Suppressor macrophage treated with lipopolysaccharide for 4 hours (primary cell): ENCODE data around the gene ARSJ.

Source experiments
- DNase-seq: peaks from one replicate; pipeline ENCODE4 v3.0.0-alpha.2; 2020

ARSJ gene

DNA sequence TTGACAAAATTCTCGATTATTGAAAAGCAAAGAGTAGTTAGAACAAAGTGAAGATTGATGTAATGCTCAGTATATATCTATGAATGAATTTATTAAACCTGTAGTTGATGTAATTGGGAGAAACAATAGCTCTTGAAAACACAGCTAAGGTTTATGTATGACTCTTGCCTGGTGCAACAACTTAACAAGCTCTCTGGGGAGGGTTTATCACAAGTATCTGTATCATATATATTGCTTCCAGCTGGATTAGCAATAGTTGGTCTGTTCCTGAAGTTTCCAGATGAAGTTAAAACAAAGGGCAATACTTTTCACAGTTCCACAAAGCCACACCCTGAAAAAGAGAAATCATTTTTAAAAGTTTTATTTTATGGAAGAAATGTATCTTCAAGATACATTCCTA is 91.4 kb downstream of the ARSJ start:
- no peak for DNase-seq

DNA sequence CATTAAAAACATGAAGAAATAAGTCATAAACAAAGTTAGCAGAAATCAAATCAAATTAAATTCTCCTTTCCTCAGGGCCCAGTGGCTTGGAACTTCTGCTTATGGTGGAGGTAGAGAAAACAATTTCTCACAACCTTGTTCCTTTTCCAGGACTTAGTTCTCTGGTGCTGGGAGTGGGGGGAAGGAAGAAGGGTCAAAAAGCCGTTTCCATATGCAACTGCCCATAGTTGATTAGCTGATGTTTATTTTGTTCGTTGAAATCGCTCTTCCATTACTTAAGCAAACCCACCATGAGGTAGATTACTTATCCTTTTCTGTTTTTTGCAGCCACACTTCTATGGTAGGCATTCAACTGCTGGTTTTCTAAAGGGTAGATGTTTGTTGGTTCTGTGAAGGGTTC is 94.2 kb downstream of the ARSJ start:
- DNase-seq: no peak

DNA sequence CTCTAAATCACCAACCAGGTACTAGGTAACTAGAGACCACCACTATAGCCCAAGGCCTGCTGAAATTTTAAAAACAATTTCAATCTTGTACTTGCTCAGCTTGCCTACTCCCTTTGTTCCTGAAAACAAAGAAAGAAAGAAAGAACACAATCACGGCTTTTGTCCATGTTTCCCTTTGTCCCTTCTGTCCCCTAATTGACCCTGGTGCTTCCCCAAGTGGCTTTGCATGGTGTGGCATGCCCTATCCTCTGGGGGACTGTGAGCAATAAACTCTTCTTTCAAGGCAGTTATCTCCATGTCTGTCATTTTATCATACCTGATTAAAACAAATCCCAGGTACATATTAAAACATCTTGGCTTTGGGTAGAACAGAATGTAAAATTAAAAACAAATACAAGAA is 94.8 kb downstream of the ARSJ start:
- DNase-seq: no peak

DNA sequence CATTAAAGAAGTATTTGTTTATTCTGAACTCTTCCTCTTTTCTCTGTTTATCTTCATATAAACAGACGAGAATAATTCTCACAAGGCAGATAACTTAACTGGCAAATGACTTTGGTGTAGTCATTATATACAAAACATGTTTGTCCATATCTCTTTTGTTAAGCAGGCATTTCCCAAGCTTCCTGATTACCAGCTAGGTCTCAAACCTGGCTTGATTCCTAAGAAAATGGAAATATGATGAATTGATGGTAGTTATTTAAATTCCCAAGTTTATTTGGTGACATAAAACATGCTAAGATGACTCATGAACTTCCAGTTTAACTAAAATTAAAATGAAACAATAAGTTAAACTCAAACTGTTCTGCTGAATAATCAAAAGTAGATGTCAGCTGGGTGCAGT is 96.8 kb downstream of the ARSJ start:
- DNase-seq: no peak

DNA sequence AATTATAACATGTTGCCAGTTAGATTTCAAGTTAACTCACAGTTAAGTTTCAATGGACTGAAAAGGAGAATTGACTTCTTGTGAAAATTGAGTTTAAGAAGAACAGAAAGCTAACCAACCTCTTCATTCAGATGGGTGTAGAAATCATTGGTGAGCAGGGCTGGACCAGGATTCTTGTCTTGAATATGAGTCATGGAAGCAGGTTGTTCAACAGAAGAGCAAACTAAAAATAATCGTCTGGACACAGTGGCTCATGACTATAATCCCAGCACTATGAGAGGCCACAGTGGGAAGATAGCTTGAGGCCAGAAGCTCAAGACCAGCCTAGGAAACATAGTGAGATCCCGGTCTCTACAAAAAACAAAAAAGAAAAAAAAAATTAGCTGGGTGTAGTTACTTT is 98.2 kb downstream of the ARSJ start:
- no peak for DNase-seq

DNA sequence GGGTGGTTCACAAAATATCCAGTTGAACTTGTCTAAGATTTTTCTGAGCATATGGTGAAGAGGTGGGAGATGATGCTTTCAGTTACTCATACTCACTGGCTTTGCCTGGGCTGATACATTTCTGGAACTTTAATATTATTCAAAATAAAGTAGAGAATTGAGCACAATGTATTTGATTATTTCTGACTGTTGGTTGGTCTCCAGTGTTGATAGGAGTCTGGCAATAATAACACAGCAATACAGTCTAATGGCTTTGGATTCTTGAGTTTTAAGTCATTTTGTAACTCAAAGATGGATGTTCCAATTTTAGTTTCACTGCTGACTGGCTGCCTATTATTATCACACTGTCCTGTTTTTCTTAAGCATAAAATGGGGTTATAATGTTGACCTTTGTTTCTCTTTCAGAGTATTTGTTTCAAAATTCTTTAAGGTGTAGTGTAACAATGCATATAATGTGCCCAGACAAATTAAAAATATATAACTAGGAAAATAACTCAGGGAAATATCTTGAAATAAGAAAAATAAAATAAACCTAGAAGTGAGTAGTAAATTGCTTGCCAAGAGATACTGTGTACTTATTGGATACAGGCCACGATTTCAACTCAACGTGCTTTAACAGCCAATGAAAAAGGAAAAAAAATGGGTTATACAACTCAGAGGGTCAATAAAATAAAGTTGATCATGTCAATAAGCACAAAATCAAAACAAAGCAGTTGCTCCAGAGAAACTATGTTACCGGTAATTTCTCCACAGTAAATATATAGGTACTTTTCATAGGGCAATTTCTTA is 99.0 kb downstream of the ARSJ start:
- DNase-seq: no peak

DNA sequence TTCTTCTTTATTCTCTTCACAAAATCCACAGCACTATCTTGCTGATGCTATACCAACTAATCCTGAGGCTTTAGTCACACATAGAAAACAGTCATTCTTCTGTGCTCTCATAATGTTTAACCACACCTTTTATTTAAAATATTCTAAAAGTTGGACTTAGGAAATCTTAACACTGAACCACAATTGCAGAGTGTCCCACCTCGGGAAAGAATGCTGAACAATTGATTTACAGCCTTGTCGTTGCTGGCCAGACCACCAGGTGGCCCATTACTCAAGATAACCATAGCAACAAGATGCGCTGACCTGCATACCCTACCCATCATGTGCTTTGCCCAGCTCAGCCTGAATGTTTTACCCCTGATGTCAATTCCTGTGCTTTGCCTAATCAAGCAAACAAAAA is 100.8 kb downstream of the ARSJ start:
- no peak for DNase-seq

DNA sequence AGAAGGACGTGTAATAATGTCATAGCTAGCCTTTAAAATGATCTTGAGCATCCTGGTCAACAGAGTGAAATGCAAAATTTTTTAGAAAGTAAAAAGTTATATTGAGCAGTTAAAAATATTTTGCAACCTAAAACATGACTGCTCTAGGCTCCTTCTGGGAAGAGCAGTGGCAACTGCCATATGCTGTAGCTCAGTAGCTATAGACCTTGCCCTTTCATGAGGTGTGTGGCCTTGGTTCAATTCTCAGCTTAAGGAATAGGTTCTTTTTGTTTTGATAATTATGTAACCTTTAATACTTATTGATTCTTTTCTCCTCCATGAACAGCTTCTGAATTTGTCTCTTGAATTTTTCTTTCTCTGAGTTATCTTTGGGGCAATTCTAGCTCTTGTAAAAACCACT is 105.0 kb downstream of the ARSJ start:
- DNase-seq: no peak

DNA sequence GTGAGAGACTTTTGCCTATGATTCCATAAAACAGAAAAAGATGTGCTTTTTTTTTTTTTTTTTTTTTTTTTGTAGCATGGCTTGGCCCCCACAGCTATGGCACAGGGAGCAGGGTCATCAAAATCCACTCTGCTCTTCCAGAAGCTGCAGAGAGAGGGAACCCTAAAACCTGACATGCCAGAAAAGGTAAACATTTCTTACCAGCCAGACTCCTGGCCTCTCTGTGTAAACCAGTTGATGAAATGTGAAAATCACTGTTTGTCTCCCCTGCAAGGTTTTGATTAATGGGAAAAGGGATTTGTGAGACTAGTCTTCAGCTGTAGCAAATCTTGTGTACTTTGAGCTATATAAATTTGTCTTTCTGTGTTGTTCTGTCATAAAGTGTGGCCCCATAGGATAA is 105.9 kb downstream of the ARSJ start:
- DNase-seq: no peak

DNA sequence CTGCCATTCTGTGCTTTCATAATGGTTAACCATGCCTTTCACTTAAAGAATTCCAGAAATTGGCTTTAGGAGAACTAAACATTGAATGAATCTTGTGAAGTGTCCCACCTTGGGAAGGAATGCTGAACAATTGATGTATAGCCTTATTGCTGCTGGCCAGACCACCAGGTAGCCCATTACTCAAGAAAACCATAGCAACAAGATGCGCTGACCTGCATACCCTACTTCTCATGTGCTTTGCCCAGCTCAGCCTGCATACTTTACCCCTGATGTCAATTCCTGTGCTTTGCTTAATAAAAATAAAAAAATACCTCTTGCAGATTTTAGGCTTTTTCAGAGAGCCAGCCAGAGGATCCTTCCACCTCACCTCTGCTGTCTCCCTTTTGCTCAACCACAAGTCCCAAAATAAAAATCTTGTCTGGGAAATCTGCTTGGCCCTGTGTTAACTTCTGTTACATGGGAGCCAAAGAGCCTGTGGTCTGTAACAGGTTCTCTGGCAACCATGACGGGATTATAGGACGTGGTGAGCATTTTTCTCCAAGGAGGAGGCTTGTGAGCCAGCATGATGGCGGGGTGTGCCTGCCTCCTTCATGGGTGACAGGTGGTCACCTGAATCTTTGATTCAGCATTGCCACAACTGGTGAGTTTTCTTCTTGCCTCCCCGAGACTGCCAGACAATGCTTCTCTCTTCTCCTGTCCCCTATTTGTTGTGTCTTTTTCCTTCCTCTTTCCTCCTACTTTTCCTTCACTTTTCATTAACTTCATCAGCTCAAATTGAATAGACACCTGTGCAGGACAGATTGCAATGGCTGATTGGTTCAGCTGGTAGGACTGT is 106.8 kb downstream of the ARSJ start:
- DNase-seq: no peak

DNA sequence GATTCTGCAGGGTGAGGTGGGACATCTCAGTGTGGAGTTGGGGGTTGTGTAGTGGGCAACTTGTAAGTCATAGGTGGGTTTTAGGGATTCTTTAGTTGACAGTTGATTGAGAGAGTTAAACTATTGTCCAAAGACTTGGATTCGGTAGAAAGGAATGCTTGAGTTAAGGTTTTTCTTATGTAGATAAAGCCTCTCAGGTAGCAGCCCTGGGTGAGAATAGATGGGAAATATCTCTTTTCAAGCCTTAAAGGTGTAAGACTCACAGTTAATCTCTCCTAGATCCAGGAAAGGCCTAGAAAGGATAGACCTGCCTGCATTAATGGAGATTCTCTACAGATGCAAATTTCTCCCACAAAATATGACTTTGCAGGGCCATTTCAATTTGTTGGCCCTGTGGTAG is 108.4 kb downstream of the ARSJ start:
- no peak for DNase-seq

DNA sequence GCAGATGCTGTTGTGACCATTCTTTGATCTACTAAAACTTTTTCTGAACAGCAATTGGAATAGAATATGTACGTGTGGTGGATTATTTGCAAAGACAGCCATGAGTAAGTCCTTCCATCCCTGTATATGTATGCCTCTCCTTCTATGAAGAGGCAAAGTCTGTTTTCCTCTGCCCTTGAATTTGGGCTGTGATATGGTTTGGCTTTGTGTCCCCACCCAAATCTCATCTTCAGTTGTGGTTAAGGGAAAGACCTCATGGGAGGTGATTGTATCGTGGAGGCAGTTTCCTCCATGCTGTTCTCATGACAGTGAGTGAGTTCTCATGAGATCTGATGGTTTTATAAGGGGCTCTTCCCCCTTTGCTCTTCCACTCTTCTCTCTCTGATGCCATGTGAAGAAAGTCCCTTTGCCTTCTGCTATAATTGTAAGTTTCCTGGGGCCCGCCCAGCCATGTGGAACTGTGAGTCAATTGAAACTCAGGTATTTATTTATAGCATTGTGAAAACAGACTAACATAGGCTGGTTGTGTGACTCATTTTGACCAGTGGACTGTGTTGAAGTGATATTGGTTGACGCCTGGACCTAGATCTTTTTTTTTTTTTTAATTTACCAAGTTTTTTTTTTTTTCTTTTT is 109.6 kb downstream of the ARSJ start:
- DNase-seq: no peak

DNA sequence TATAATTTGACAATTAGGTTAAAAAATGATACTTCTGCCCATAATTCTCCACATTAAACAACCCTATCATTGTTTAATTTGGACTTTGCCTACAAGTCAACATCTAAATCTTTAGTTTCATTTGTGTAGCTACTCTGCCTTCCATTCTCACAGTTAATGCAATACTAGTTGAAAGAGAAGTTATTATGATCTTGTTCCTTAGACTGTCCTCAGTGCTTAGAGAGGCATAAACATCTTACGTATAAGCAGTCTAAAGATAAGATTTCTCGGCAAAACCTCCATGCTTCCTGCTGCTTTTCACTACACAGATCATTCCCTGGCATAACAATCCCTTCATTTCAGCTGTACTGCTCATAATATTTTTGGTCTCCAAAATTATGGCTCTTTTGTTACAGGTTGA is 112.8 kb downstream of the ARSJ start:
- DNase-seq: no peak

DNA sequence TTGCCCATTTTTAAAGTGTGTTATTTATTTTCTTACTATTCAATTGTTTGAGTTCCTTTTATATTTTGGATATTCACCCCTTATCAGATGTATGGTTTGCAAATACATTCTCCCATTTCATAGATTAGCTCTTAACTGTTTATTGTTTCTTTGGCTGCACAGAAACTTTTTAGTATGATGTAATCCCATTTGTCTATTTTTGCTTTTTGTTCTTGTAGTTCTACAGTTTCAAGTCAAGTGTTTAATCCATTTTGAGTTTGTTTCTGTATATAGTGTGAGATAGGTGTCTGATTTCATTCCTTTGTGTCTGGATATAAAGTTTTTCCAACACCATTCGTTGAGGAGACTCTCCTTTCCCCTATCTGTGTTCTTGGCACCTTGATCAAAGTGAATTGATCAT is 120.5 kb downstream of the ARSJ start:
- no peak for DNase-seq

DNA sequence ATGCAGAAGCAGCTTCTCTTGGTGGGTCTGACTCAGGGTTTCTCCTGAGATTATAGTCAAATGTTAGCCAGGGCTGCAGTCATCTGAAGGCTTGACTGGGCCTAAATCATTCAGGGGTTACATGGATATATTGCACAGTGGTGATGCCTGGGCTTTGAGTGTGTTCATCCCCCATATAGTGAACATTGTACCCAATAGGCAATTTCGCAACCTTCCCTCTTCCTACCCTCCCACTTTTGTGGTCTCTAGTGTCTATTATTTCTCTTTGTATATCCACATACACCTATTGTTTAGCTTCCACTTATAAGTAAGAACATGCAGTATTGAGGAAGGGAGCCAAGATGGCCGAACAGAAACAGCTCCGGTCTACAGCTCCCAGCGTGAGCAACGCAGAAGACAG is 127.6 kb downstream of the ARSJ start:
- DNase-seq: no peak
